GM06990 (cell line): Measurements from ENCODE around the gene SLC23A1.
A peak's percentile ranks its signal among the peaks of the same experiment; 100 is the strongest.

Experiments used
- DNase-seq: peaks from one replicate; pipeline ENCODE4 v3.0.0-alpha.2; 2011; ENCODE audit not compliant: insufficient read length; ENCODE audit errors: extremely low read depth
- H3K27me3 ChIP-seq: replicated peaks from 2 replicates; pipeline ENCODE4 v1.6.0; 2011; ENCODE audit warnings: low read length; ENCODE audit not compliant: control insufficient read depth, insufficient read depth
- H3K36me3 ChIP-seq: 2 replicates; pipeline ENCODE4 v1.5.1; 2011; ENCODE audit warnings: low read length; ENCODE audit not compliant: control insufficient read depth, insufficient read depth
- H3K4me3 ChIP-seq: replicated peaks from 2 replicates; pipeline ENCODE4 v1.5.1; 2011; ENCODE audit warnings: low read depth, mild to moderate bottlenecking, control low read depth, low read length
- CTCF ChIP-seq: IDR thresholded peaks from 2 replicates; pipeline ENCODE4 v1.5.1; 2011; ENCODE audit warnings: low read length, control low read depth, mild to moderate bottlenecking, inconsistent platforms; ENCODE audit not compliant: insufficient read depth, poor library complexity, severe bottlenecking

The SLC23A1 gene

GRCh38 chr5:139404484-139404840 is 21.4 kb upstream of the SLC23A1 start:
- DNase-seq, result no peak
- peak overlapping the region; percentile 80 for H3K4me3 ChIP-seq

GRCh38 chr5:139403787-139404483 is 20.8 kb upstream of the SLC23A1 start, which contains the start of gene SPATA24:
TSS of gene SPATA24 (minus strand) at chr5:139404089. CDS start at chr5:139404060, 29 bp downstream.
- peak within 1 kb of the TSS; percentile 80 for H3K4me3 ChIP-seq
- no peak for TF ChIP-seq CTCF
- no peaks in the 10 kb centered on the region for H3K27me3 ChIP-seq
- peak; percentile 98 for DNase-seq
- peaks cover 1% of the 10 kb centered on the region; the same call in 1 of the 2 replicates for H3K36me3 ChIP-seq

More at GRCh38 chr5:139404484-139404840, 21.4 kb upstream of the SLC23A1 start:
- TF ChIP-seq CTCF, result no peak
- peaks cover 1% of the 10 kb centered on the region; the same call in 1 of the 2 replicates for H3K36me3 ChIP-seq
- H3K27me3 ChIP-seq, result no peaks in the 10 kb centered on the region

- Histone ChIP-seq H3K27me3 (no peaks in the 10 kb centered on the region), H3K4me3 (peak overlapping the region; percentile 80), H3K36me3 (peaks cover 1% of the 10 kb centered on the region; the same call in 1 of the 2 replicates)
- DNase-seq, result no peak
- TF ChIP-seq CTCF, result no peak
Observed at GRCh38 chr5:139403418-139403786, 20.3 kb upstream of the SLC23A1 start.

GRCh38 chr5:139402561-139403158 is 19.6 kb upstream of the SLC23A1 start:
- peak; percentile 65 for TF ChIP-seq CTCF
- Histone ChIP-seq H3K27me3 (no peaks in the 10 kb centered on the region), H3K36me3 (peaks cover 1% of the 10 kb centered on the region; the same call in 1 of the 2 replicates), H3K4me3 (no peak overlapping the region; the same call in 1 of the 2 replicates)
- DNase-seq, result no peak

- Histone ChIP-seq H3K36me3 (peaks cover 1% of the 10 kb centered on the region; the same call in 1 of the 2 replicates), H3K27me3 (no peaks in the 10 kb centered on the region), H3K4me3 (no peak overlapping the region)
- DNase-seq, result no peak
- TF ChIP-seq CTCF, result no peak
Observed at GRCh38 chr5:139401546-139401945, 18.4 kb upstream of the SLC23A1 start.
